GM18499 (cell line): ENCODE data around the gene RRP36.
"Not testable (repeated sequence)": the region's sequence is repeated elsewhere in the genome, so short reads cannot be mapped to it uniquely, and the experiment has no call there.

ENCODE experiments used
- ATAC-seq: cut with Tn5 transposase; IDR thresholded peaks from one replicate; pipeline ENCODE4 v1.9.1; 2021; ENCODE audit warnings: moderate number of reproducible peaks; ENCODE audit not compliant: insufficient read depth, unreplicated experiment

The RRP36 gene

GRCh38 chr6:43035495-43036194 is 14.2 kb downstream of the RRP36 start:
- ATAC-seq: no peak

GRCh38 chr6:43036712-43037111 is 15.3 kb downstream of the RRP36 start:
- ATAC-seq: no peak

GRCh38 chr6:43037197-43037596 is 15.8 kb downstream of the RRP36 start:
- ATAC-seq: no peak

GRCh38 chr6:43037706-43038105 is 16.3 kb downstream of the RRP36 start:
- ATAC-seq: no peak

- no peak for ATAC-seq
Measured at GRCh38 chr6:43038727-43039126, 17.3 kb downstream of the RRP36 start.

GRCh38 chr6:43040542-43041257 is 19.3 kb downstream of the RRP36 start:
- ATAC-seq: no peak

GRCh38 chr6:43041475-43041874 is 20.1 kb downstream of the RRP36 start:
- ATAC-seq: not testable (repeated sequence)

GRCh38 chr6:43043310-43043709 is 21.9 kb downstream of the RRP36 start:
- no peak for ATAC-seq

- ATAC-seq: no peak
Measured at GRCh38 chr6:43045371-43045930, 24.0 kb downstream of the RRP36 start.

- ATAC-seq: no peak
Measured at GRCh38 chr6:43047998-43048397, 26.6 kb downstream of the RRP36 start.

- no peak for ATAC-seq
Measured at GRCh38 chr6:43050981-43051380, 29.6 kb downstream of the RRP36 start.

- no peak for ATAC-seq
Measured at GRCh38 chr6:43052225-43052841, 30.9 kb downstream of the RRP36 start.

- ATAC-seq: no peak
Measured at GRCh38 chr6:43052842-43053544, 31.6 kb downstream of the RRP36 start.

GRCh38 chr6:43053545-43054205 is 32.3 kb downstream of the RRP36 start, which contains the start of gene CUL7:
CUL7 (minus strand) TSS chr6:43053851; CDS start chr6:43052788, 1,063 bp downstream.
- ATAC-seq: peak; percentile 73

GRCh38 chr6:43054206-43054943 is 33.0 kb downstream of the RRP36 start:
- no peak for ATAC-seq

GRCh38 chr6:43055966-43056365 is 34.5 kb downstream of the RRP36 start:
- ATAC-seq: no peak

- no peak for ATAC-seq
Measured at GRCh38 chr6:43058531-43058930, 37.1 kb downstream of the RRP36 start.

- peak; percentile 80 for ATAC-seq
Measured at GRCh38 chr6:43059168-43060033, 38.0 kb downstream of the RRP36 start, which contains the start of the genes KLC4 and MRPL2. KLC4 (plus strand) TSS chr6:43059631; CDS start chr6:43061336, 1,705 bp downstream. MRPL2 (minus strand) TSS chr6:43059434; CDS start chr6:43059381, 53 bp downstream.
